HG02759 (cell line): ENCODE data around the gene MICAL1.
"Not testable (repeated sequence)": the region's sequence is repeated elsewhere in the genome, so short reads cannot be mapped to it uniquely, and the experiment has no call there.

Experiments used
- ATAC-seq: cut with Tn5 transposase; IDR thresholded peaks from one replicate; pipeline ENCODE4 v1.9.1; 2021; ENCODE audit warnings: mild to moderate bottlenecking, moderate library complexity; ENCODE audit not compliant: unreplicated experiment

MICAL1 gene

GRCh38 chr6:109477184-109477583 lies 21.6 kb upstream of the MICAL1 start:
- ATAC-seq = no peak

GRCh38 chr6:109475625-109476024 lies 20.1 kb upstream of the MICAL1 start:
- no peak for ATAC-seq

- ATAC-seq = no peak
Measured at GRCh38 chr6:109474995-109475394, 19.4 kb upstream of the MICAL1 start.

- no peak for ATAC-seq
Measured at GRCh38 chr6:109473120-109473519, 17.5 kb upstream of the MICAL1 start.

GRCh38 chr6:109472132-109472995 lies 16.8 kb upstream of the MICAL1 start:
- peak; percentile 79 for ATAC-seq

GRCh38 chr6:109471105-109471810 lies 15.7 kb upstream of the MICAL1 start:
- no peak for ATAC-seq

- no peak for ATAC-seq
Measured at GRCh38 chr6:109469591-109470189, 14.1 kb upstream of the MICAL1 start.

GRCh38 chr6:109467696-109468095 lies 12.1 kb upstream of the MICAL1 start:
- no peak for ATAC-seq

- no peak for ATAC-seq
Measured at GRCh38 chr6:109466212-109466923, 10.8 kb upstream of the MICAL1 start.

GRCh38 chr6:109465772-109466171 lies 10.2 kb upstream of the MICAL1 start:
- ATAC-seq = no peak

- no peak for ATAC-seq
Measured at GRCh38 chr6:109461733-109462526, 6.4 kb upstream of the MICAL1 start.

- not testable (repeated sequence) for ATAC-seq
Measured at GRCh38 chr6:109461205-109461604, 5.6 kb upstream of the MICAL1 start.

GRCh38 chr6:109460161-109460829 lies 4.7 kb upstream of the MICAL1 start:
- ATAC-seq = no peak

- ATAC-seq = peak; percentile 21
Measured at GRCh38 chr6:109458774-109459531, 3.4 kb upstream of the MICAL1 start.

GRCh38 chr6:109457562-109457996 lies 2.0 kb upstream of the MICAL1 start:
- ATAC-seq = no peak

GRCh38 chr6:109456710-109457561 lies 1.4 kb upstream of the MICAL1 start:
- no peak for ATAC-seq

GRCh38 chr6:109456111-109456583 lies 575 bp upstream of the MICAL1 start:
- peak; percentile 4 for ATAC-seq
